ENCODE results near the gene SLC26A4. TPM values are rescaled to one million over a fixed set of nuclear protein-coding genes. Genes with fewer than 3 reads are reported as not detected.

Gene SLC26A4
- total RNA-seq, 1 experiment from 2014 or later: 0.33 TPM

DNA sequence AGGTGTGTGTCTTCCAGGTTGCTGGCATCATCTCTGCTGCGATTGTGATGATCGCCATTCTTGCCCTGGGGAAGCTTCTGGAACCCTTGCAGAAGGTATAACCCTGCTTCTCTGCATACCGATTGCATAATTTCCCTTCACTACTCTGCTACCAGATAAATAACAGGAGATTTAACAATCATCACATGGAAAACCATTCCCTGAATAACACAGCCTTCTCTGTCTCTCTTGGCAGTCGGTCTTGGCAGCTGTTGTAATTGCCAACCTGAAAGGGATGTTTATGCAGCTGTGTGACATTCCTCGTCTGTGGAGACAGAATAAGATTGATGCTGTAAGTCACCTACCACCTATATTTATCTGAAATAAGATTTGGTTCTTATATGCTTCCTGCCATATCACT lies 33.8 kb downstream of the SLC26A4 start:
- Histone ChIP-seq H3K14ac (ENCODE audit: insufficient read depth, low read length) (no peak overlapping the region), H2BK15ac (ENCODE audit: low read depth, low read length) (no peak overlapping the region), H2BK120ac (ENCODE audit: low read depth, low read length, poor library complexity, severe bottlenecking) (no peak overlapping the region), H3K4me1 (ENCODE audit: insufficient read depth, low read length) (peaks cover 11% of the 10 kb centered on the region; the same call in 1 of the 2 replicates), H3K27me3 (ENCODE audit: insufficient read depth, low read length) (no peaks in the 10 kb centered on the region), H3K9ac (ENCODE audit: extremely low read depth, insufficient read length, low read length) (no peak overlapping the region), H3K4ac (ENCODE audit: low read depth, low read length) (no peak overlapping the region), H3K23ac (ENCODE audit: insufficient read length, low read depth, low read length) (no peak overlapping the region), H4K5ac (ENCODE audit: insufficient read length, low read depth, low read length) (no peak overlapping the region), H2BK20ac (ENCODE audit: low read depth, low read length, poor library complexity, severe bottlenecking) (no peak overlapping the region), H3K23me2 (ENCODE audit: insufficient read length, low read depth, low read length, poor library complexity, severe bottlenecking) (no peaks in the 10 kb centered on the region), H3K56ac (ENCODE audit: insufficient read length, low read depth, low read length) (no peak overlapping the region), H2BK5ac (ENCODE audit: insufficient read length, low read length) (no peak overlapping the region), H3K9me3 (ENCODE audit: control insufficient read depth, low read depth, low read length) (no peaks in the 10 kb centered on the region), H4K8ac (replicated peaks; ENCODE audit: insufficient read length, low read depth, low read length) (no peak overlapping the region), H2BK12ac (ENCODE audit: insufficient read length, low read depth, low read length) (no peak overlapping the region), H3K18ac (ENCODE audit: insufficient read length, low read depth, low read length) (no peak overlapping the region), H3K79me2 (ENCODE audit: insufficient read depth, low read length) (no peaks in the 10 kb centered on the region), H2AK5ac (ENCODE audit: insufficient read length, low read length) (no peak overlapping the region), H2AFZ (ENCODE audit: low read length) (no peak overlapping the region), H3K79me1 (ENCODE audit: insufficient read depth, low read depth, low read length, poor library complexity, severe bottlenecking) (no peaks in the 10 kb centered on the region), H4K20me1 (ENCODE audit: control insufficient read depth, insufficient read depth, insufficient read length) (no peaks in the 10 kb centered on the region), H4K91ac (ENCODE audit: insufficient read length, low read depth, low read length) (no peak overlapping the region), H3T11ph (ENCODE audit: low read length) (no peak overlapping the region), H3K27ac (ENCODE audit: insufficient read length, low read depth, low read length) (no peak overlapping the region), H3K4me2 (ENCODE audit: insufficient read depth, insufficient read length, low read length) (no peak overlapping the region)
- TF ChIP-seq CTCF (conservative IDR thresholded peaks at IDR 0.05): no peak
- no peak for DNase-seq
- H3K4me1 Mint-ChIP-seq: peaks cover 20 to 33% of the 10 kb centered on the region in 2 experiments
- no peaks in the 10 kb centered on the region for H3K9me3 Mint-ChIP-seq
- no peak overlapping the region; a peak in 2 of 7 replicates for H3K27ac Mint-ChIP-seq
- no CpG with 5 or more reads among the region's 5 CpGs for WGBS (ENCODE audit: extremely low coverage, insufficient read length, low lambda C conversion rate)
- H3K36me3 Mint-ChIP-seq (ENCODE audit: insufficient read depth in 1 of 3, low read depth in 3 of 3): no peaks in the 10 kb centered on the region
- no peak overlapping the region for H3K4me3 Mint-ChIP-seq
- peaks cover 1% of the 10 kb centered on the region; the same call in 1 of the 2 replicates for H3K27me3 Mint-ChIP-seq (ENCODE audit: low read depth)

Measured in H9 (cell line).